ENCODE measurements around the gene ABHD2.
A peak's percentile ranks its signal among the peaks of the same experiment; 100 is the strongest.
"Not testable (repeated sequence)": the region's sequence is repeated elsewhere in the genome, so short reads cannot be mapped to it uniquely, and the experiment has no call there.

Gene ABHD2

DNA sequence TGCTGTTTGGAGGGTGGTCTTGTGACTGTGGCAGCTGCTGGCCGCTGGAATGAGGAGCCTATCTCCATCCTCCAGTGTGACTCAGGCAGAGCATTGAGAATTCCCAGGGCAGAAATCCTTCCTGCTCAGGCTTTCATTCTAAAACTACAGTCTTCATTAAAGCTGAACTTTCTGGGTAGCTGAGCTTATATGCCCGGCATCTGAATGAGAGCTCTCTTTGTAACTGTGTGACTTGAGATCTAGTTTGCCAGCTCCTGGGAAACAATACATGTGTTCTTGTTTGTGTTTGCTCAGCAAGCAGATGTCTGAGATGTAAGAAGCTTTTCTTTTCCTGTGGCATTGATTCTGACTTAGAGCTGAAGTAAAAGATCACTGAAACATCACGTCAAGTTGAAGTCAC, 110.7 kb downstream of the ABHD2 start:
- no peak for DNase-seq

DNA sequence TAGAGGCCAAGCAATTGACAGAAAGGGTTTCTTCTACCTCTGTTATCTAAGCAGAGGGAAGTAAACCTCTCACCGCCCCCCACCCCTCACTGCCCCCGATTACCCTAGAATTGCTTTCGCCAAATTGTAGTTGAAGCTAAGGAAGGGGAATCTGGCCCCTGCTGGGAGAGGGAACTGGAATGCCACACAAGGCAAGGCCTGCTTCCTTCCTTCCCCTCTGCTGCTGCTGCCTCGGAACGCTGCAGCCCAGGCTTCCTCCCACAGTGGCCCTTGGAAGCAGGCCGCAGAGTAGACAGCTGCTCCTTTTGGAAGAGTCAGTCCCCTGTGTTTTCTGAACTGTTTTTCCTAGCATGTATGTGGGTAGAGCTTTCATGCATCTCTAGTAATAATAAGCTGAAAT, 111.5 kb downstream of the ABHD2 start:
- DNase-seq = no peak

DNA sequence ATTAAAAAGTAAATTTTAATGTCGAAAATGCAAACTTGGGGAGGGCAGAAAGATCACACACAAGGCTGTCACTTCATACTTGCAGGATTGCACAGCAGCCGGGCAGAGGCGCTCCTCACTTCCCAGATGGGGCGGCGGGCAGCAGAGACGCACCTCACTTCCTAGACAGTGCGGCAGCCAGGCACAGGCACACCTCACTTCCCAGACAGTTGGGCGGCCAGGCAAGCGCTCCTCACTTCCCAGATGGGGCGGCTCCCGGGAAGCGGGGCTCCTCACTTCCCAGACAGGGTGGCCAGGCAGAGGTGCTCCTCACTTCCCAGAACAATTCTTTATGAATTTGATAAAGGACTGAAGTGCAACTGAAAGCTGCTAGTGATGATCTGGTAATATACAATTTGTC, 111.9 kb downstream of the ABHD2 start:
- DNase-seq = no peak

DNA sequence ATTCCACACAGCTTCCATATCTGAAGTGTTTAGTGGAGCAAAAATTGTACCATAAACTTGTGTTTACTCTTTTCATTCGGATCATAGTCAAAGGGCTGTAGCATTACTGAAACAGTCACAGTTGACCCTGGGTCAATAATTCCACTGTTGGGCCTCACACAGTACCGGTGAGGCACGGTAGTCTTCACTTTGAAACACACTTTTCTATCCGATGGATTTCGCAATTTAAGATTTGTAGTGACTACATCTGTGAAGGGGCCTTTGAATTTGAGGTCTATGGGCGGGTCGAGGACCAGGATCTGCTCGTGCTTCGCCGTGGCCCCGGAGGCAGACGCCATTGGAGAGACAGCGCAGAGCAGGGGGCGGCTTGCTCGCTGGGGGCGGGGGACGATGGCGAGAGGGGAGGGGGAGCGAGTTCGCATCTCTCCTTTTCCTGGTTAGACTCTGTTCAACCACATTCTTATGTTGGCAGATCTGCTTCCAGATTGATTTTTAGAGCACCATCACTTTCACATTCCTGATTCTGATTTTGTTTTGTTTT, 113.3 kb downstream of the ABHD2 start:
- DNase-seq = no peak

- no peak for DNase-seq
Measured at GRCh38 chr15:89203705-89204273, 115.5 kb downstream of the ABHD2 start.

DNA sequence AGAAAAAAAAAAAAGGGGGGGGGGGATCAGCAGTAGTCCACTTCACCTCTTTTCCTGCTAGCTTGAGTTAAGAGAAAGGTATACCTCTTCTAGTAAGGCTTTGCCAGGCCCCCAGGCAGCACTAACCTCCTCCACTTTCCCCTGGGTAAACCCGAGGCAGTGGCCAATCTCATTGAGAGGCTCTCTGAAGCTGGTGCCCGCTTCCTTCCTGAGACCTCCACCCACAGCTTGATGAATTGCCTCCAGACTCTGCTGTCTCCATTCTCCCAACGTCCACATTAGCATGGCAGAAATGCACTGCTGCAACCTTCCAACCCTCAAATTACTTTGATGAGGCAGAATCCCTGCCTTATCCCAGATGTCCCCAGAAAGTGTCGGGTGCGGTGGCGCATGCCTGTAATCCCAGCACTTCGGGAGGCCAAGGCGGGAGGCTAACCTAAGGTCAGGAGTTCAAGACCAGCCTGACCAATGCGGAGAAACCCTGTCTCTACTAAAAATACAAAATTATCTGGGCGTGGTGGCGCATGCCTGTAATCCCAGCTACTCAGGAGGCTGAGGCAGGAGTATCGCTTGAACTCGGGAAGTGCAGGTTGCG, 117.8 kb downstream of the ABHD2 start:
- DNase-seq = no peak

DNA sequence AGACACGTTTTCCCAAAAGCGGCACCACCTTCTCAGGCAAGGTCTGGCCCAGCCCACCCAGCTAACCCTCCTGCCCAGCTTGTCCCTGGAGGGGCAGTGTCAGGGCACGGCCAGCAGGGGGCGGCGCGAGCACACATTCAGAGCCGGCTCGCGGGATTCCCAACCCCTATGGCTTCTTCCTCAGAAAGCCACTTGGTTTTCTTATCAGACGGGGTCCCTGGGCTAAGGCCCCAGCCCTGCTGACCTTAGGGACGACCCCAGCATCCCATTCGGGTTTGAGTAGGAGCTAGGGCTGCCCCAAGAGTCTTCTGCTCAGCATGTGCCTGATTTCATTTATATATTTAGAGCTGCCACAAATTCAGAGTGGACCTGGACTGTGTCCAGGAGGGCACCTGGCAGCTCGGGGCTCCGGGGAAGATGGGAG, 118.7 kb downstream of the ABHD2 start:
- DNase-seq = peak; percentile 24 to 75

DNA sequence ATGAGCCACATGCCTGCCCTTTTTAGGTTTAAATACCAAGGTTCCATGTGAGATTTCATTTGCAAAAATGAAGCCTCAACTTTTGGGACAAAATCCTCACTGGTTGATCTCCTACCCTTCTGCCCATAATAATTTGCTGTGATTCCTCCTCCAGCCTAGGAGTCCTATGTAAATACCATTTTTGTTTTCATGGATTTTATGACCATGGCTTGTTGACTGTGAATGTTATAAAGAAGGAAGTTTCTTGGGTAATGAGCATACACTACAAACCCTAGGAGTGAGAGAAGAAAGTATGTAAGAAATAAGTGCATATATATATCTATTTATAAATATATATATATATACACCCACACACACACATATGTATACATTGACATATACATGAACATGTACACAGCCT, 120.0 kb downstream of the ABHD2 start:
- DNase-seq = no peak

GRCh38 chr15:89209057-89209456, 120.8 kb downstream of the ABHD2 start:
- DNase-seq = no peak

GRCh38 chr15:89211678-89212170, 123.5 kb downstream of the ABHD2 start:
- no peak for DNase-seq

DNA sequence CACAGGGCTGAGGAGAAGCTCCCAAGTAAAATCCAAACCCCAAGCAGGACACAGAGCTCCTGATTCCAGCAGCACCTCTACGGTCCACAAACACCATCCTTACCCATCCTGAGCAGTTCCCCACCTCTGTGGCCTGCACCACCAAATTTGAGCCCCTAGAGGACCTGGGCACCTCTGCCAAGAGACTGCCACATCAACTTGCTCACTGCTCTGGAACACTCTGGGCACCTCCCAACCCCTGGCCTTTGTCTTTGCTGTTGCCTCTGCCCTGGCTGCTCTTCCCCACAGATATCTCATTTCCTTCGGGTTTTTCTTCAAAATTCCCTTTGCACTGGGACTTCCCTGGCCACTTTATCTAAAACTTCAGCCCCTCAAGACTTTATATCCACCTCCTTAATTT, 127.4 kb downstream of the ABHD2 start:
- DNase-seq = no peak

DNA sequence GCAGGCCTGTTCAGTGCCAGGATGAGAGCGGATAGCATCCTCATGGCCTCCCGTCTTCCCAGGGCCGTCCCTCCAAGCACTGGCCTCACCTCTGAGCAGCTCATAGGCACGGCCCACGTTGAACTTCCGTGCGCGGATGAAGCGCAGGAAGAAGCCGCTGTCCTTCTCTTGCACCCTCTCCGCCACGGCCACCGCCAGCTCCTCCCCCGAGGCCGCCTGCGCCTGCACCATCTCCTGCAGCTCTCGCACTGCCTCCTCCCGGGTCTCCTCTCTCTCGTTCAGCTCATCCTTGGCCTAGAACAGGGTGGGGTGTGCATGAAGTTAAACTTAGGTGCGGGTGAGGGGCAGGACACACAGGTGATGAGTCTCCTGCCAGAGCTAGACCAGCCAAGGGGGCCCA, 128.8 kb downstream of the ABHD2 start:
- DNase-seq = no peak

DNA sequence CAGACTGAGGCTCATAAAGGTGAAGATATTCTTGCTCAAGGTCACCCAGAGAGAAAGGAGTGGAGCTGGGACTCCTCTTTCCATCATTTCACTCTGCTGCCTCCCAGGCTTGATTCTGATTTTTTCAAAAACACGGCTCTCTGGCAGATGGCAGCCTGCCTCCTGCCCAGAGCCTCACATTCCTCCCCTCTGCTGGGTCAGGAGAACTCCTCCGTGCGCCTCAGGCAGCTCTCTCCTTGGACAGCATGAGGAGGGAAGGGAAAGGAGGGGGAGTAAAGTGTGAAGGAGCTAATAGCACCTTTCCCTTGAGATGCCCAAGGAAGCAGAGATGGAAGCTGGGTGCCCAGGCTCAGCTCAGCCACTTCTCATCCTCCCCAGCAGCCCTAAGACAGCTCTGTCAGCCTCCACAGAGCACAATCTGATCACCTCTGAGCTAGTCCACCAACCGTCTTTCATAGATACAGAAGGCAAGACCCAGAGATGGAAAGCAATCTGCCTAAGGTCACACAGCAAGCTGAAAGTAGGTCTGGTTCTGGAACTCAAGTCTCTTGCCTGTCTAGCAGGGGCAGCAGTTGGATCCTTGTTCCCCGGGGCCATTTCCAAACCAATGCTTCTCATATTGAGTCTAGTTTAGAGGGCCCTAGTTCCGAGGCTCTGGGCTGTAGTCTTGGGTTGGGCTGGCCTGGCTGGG, 129.6 kb downstream of the ABHD2 start:
- no peak for DNase-seq

DNA sequence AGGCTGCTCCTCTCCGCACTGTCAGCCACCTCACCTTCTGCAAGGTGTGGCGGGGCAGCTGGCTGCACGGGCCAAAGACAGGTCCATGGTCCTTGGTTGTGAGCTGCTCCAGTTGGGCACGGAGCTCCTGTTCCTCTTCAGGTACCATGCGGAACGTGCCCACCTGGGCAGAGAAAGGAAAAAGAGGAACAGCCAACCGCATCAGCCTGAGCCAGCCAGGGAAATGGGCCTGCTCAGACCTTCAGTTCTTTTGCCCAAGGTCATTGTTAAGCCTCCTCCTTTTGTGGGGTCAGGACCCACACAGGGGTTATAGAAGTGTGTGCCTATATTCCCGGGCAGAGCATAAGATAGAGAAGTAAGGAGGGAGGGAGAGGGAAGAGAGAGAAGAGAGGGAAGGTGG, 130.3 kb downstream of the ABHD2 start:
- no peak for DNase-seq

- DNase-seq = no peak
Measured at GRCh38 chr15:89221543-89221942, 133.3 kb downstream of the ABHD2 start, which contains the start of gene RLBP1. Gene RLBP1 (minus strand): TSS chr15:89221579. CDS start chr15:89218975, 2,604 bp downstream.

GRCh38 chr15:89225588-89225987, 137.3 kb downstream of the ABHD2 start:
- no peak for DNase-seq

- DNase-seq = no peak
Measured at GRCh38 chr15:89226359-89227221, 138.3 kb downstream of the ABHD2 start.

- no peak for DNase-seq
Measured at GRCh38 chr15:89227425-89227824, 139.2 kb downstream of the ABHD2 start.

DNA sequence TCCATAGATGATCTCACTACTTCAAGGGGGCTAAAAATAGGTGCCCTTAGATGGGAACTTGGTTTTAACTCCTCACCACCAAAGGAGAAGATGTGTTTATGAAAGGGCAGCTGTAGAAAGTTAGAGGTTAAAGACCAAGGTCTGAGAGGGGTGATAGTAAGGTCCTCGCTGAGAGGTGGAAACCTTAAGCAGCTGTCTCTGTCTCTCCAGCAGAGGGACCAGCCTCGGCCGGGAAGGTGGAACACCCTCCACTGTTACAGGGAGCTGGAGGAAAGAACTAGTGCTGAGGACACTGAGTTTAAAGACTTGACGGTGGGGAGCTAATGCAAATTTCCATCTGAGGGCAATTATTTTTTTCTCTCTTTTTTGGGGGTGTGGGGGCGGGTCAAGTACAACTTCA, 142.0 kb downstream of the ABHD2 start:
- no peak for DNase-seq

DNA sequence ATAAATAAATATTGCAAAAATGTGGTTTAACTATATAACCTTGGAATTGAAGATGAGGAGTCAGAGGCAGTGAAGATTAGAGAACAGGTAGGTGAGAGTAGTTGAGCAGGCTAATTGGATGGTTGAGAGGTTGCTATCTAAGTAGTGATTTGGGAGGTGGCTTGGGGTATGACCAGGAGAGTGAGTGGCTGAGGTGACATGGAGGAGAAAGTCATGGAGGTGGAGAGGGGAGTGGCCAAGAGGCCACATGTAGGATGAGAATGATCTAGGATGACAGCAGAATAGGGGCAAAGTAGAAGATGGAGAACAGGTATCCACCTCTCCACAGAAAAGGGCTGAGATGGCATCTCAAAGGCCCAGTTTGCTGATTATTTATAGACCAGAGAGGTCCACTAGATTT, 143.6 kb downstream of the ABHD2 start:
- DNase-seq = no peak

DNA sequence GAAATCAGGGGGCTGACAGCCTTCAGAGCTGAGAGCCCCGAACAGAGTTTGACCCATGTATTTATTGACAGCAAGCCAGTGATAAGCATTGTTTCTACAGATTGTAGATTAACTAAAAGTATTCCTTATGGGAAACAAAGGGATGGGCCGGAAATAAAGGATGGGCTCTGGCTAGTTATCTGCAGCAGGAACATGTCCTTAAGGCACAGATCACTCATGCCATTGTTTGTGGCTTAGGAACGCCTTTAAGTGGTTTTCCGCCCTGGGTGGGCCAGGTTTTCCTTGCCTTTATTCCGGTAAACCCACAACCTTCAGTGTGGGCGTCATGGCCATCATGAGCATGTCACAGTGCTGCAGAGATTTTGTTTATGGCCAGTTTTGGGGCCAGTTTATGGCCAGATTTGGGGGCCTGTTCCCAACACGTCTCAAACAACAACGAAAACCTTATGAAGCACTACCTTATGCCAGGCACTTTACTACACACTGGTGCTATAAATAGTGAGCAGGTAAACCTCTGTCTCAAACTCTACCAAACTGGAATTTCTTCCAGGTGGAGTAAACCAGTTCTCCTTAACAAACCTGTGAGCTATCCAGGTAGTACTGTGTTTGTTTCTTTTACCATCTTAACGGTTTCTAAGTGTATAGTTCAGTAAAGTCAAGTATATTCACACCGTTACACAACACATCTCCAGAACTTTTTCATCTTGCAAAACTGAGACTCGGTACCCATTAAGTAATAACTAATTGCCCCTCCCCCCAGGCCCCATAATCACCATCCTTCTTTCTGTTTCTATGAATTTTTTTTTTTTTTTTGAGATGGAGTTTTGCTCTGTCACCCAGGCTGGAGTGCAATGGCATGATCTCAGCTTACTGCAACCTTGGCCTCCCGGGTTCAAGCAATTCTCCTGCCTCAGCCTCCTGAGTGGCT, 151.9 kb downstream of the ABHD2 start:
- not testable (repeated sequence) for DNase-seq

Data from SW 1271 (cell line).